Activated naive CD4-positive, alpha-beta T cell treated with anti-CD3 and anti-CD28 coated beads for 36 hours (primary cell): ENCODE data around the gene ANKMY1. TPM values are rescaled to one million over a fixed set of nuclear protein-coding genes. Genes with fewer than 3 reads are reported as not detected.

ENCODE experiments used
- CTCF ChIA-PET: fragments of 350-600 bp; sonication (Branson Sonifier 250); formaldehyde crosslinking; loops from one replicate; lab custom pipeline; 2021; ENCODE audit warnings: antibody characterized with exemption; lab: Charles Lee
- DNase-seq: peaks from one replicate; pipeline ENCODE4 v3.0.0-alpha.2; 2020
- H3K27ac Mint-ChIP-seq: one replicate; pipeline ENCODE4 v1.8.0; 2021; ENCODE audit warnings: mild to moderate bottlenecking, mixed read lengths
- H3K27me3 Mint-ChIP-seq: one replicate; pipeline ENCODE4 v1.8.0; 2021; ENCODE audit warnings: low read depth, mixed read lengths
- H3K36me3 Mint-ChIP-seq: one replicate; pipeline ENCODE4 v1.8.0; 2021; ENCODE audit warnings: low read depth, mixed read lengths
- H3K4me1 Mint-ChIP-seq: one replicate; pipeline ENCODE4 v1.8.0; 2021; ENCODE audit warnings: low read depth, mixed read lengths
- H3K4me3 Mint-ChIP-seq: one replicate; pipeline ENCODE4 v1.8.0; 2021; ENCODE audit warnings: mild to moderate bottlenecking, moderate library complexity, mixed read lengths
- H3K9me3 Mint-ChIP-seq: one replicate; pipeline ENCODE4 v1.8.0; 2021; ENCODE audit warnings: mixed read lengths
- intact Hi-C: fragments of 100-400 bp; cut with micrococcal nuclease; formaldehyde crosslinking; loops from one replicate; pipeline ENCODE4 v1.15.1; 2023
- total RNA-seq, 2 experiments: library from RNA; stranded (reverse); gene quantifications; one replicate each; pipeline ENCODE4 v1.2.3, GENCODE V29; 2021

The ANKMY1 gene
- total RNA-seq, 2 experiments from 2014 or later, result 17.0 to 17.4 TPM

DNA sequence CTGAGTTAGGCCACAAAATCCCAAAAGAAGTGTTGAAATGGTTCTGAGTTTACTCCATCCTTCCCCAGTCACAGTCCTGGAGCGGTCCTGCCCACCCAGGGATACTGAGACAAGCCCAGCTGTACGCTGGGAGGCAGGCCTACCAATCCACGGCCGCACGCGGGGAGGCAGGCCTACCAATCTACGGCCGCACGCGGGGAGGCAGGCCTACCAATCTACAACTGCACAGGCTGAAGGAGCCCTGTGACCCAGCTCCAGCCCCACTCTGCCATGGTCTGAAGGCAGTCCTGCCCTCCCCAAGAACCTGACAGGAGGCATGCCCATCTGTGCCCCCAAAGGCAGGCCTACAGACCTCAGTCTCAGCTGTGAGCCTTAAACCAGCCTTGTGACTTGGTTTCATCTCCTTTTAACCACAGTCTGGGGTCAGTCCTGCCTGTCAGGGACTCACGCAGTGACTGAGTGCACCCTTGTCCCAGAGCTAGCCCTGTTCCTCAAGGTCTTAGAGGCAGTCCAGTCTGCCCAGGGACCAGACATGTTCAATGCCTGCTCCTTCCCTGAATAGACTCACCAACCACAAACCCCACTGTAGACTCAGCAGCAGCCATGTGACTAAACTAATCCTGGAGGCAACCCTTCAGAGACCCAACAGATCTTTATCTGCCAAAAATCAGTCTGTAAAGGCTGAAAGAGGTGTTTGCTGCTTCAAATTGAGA is 85.6 kb downstream of the ANKMY1 start:
- CTCF ChIA-PET, result no interaction called here
- H3K27me3 Mint-ChIP-seq, result no peaks in the 10 kb centered on the region
- H3K9me3 Mint-ChIP-seq, result peaks cover 21% of the 10 kb centered on the region
- peaks cover 17% of the 10 kb centered on the region for H3K36me3 Mint-ChIP-seq
- H3K4me1 Mint-ChIP-seq, result no peaks in the 10 kb centered on the region
- intact Hi-C loops, result no loop called here
- no peak overlapping the region for H3K27ac Mint-ChIP-seq
- H3K4me3 Mint-ChIP-seq, result no peak overlapping the region
- no peak for DNase-seq

DNA sequence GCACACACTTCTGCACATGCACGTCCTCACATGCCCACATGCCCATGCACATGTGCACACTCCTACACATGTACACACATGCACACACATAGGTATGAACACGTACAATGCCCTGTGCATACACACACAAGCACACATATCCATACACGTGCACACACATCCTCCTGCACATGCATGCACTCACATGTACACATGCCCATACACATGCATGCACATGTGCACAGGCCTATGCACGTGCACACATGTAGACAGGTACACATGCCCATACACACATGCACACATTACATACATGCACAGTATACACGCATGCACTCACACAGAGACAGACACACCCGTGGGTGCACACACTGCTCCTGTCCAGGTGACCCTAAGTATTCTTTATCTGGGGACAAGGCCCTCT is 88.0 kb downstream of the ANKMY1 start:
- intact Hi-C loops, result no loop called here
- Mint-ChIP-seq H3K27ac (no peak overlapping the region), H3K9me3 (peaks cover 15% of the 10 kb centered on the region), H3K36me3 (peaks cover 10% of the 10 kb centered on the region), H3K4me3 (no peak overlapping the region), H3K4me1 (no peaks in the 10 kb centered on the region), H3K27me3 (no peaks in the 10 kb centered on the region)
- CTCF ChIA-PET, result no interaction called here
- no peak for DNase-seq

DNA sequence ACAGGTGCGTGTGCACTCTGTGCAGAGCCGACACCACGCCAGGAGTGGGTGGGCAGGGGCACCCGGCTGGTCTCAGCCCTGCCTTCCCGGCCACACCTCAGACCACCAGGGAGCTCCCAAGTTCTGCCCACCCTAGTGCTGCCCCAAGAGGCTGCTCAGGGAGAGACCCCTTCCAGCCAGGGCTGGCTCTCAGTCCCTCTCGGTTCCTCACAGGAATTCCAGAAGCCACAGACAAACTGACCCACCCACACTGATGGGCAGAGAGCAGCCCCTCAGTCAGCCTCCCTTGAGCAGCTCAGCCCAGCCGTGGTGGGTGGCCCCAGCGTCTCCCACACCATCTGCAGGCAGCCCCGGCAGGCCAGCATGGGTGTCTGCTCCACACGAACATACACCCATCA is 88.5 kb downstream of the ANKMY1 start:
- CTCF ChIA-PET, result no interaction called here
- Mint-ChIP-seq H3K27me3 (no peaks in the 10 kb centered on the region), H3K9me3 (peaks cover 12% of the 10 kb centered on the region), H3K4me1 (no peaks in the 10 kb centered on the region), H3K27ac (no peak overlapping the region), H3K36me3 (peaks cover 10% of the 10 kb centered on the region), H3K4me3 (no peak overlapping the region)
- intact Hi-C loops, result no loop called here
- DNase-seq, result no peak

DNA sequence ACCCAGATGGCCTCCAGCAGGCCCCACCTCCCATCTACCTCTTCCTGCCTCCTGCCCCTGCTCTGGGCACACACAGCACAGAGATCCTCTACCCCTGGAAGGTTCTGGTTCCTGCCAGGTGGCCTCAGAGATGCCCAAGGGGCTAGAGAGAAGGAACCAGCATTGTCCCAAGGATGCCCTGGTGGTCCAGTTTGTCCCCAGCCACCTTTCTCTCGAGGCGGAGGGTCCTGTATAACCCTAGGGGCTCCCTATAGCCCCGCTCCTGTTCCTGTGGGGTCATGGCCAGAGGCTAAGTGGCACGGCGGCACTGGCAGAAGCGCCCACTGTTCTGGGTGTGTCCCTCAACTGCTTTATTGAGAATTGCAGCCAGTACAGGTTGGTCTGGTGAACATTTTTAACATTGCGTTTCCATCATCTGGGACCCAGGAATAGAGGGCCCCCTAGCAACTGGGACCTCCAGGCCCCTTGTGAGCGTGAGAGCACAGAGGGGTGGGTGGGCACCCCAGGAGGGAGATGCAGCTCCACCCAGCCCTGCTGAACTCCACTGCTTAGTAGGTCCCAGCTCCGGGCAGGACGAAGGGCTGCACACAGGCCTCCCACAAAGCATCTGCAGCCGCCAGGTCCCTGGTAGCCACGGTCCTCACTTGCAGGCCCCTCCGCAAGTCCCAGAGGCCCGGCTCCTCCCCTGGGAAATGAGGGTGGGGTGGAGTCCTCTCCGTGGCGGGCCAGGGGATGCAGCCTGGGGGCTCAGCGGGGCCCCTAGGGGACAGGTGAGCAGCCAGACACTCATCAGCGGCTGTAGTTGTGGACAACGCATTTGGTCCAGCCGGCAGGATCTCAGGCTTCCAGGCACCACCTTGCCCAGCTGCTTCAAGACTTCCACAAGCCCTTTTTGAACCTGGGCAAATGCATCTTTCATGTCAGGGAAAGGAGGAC is 89.2 kb downstream of the ANKMY1 start:
- CTCF ChIA-PET, result no interaction called here
- intact Hi-C loops, result no loop called here
- Mint-ChIP-seq H3K27me3 (no peaks in the 10 kb centered on the region), H3K36me3 (peaks cover 7% of the 10 kb centered on the region), H3K27ac (no peak overlapping the region), H3K4me1 (no peaks in the 10 kb centered on the region), H3K9me3 (peaks cover 8% of the 10 kb centered on the region), H3K4me3 (no peak overlapping the region)
- DNase-seq, result peak; percentile 2

DNA sequence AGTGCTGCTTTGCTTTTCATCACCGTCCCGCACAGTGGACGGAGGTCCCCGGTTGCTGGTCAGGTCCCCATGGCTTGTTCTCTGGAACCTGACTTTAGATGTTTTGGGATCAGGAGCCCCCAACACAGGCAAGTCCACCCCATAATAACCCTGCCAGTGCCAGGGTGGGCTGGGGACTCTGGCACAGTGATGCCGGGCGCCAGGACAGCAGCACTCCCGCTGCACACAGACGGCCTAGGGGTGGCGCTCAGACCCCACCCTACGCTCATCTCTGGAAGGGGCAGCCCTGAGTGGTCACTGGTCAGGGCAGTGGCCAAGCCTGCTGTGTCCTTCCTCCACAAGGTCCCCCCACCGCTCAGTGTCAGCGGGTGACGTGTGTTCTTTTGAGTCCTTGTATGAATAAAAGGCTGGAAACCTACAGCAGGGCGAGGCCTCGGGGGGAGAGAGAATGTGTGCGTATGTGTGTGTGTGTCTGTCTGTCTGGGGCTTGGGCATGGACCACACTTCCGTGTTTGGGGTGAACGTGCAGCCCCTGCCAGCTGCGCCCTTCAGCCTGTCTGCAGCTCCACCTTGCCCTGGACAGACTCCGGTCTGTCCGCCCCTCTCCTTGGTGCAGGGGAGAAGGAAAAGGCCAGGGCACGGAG is 90.0 kb downstream of the ANKMY1 start:
- CTCF ChIA-PET, result no interaction called here
- H3K36me3 Mint-ChIP-seq, result peaks cover 5% of the 10 kb centered on the region
- H3K4me1 Mint-ChIP-seq, result no peaks in the 10 kb centered on the region
- peak; percentile 3 for DNase-seq
- H3K9me3 Mint-ChIP-seq, result peaks cover 2% of the 10 kb centered on the region
- intact Hi-C loops, result no loop called here
- no peaks in the 10 kb centered on the region for H3K27me3 Mint-ChIP-seq
- H3K4me3 Mint-ChIP-seq, result no peak overlapping the region
- no peak overlapping the region for H3K27ac Mint-ChIP-seq

DNA sequence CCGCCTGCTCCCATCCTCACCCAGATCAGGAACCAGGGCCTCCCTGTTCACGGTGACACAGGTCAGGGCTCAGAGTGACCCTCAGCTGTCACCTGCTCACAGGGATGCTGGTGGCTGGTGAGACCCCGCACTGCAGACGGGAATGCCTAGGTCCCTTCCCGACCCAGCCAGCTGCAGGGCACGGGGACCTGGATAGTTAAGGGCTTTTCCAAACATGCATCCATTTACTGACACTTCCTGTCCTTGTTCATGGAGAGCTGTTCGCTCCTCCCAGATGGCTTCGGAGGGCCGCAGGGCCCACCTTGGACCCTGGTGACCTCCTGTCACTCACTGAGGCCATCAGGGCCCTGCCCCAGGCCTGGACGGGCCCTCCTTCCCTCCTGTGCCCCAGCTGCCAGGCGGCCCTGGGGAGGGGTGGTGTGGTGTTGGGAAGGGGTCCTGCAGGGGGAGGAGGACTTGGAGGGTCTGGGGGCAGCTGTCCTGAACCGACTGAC is 90.6 kb downstream of the ANKMY1 start:
- Mint-ChIP-seq H3K4me1 (no peaks in the 10 kb centered on the region), H3K9me3 (no peaks in the 10 kb centered on the region), H3K27me3 (no peaks in the 10 kb centered on the region), H3K4me3 (no peak overlapping the region), H3K27ac (no peak overlapping the region), H3K36me3 (peaks cover 3% of the 10 kb centered on the region)
- CTCF ChIA-PET, result no interaction called here
- peak; percentile 0 for DNase-seq
- intact Hi-C loops, result no loop called here

DNA sequence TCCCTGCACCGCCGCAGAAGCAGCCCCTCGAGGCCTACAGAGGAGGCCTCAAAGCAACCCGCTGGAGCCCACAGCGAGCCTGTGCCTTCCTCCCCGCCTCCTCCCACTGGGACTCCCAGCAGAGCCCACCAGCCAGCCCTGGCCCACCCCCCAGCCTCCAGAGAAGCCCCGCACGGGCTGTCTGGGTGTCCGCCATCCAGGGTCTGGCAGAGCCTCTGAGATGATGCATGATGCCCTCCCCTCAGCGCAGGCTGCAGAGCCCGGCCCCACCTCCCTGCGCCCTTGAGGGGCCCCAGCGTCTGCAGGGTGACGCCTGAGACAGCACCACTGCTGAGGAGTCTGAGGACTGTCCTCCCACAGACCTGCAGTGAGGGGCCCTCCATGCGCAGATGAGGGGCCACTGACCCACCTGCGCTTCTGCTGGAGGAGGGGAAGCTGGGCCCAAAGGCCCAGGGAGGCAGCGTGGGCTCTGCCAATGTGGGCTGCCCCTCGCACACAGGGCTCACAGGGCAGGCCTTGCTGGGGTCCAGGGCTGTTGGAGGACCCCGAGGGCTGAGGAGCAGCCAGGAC is 91.1 kb downstream of the ANKMY1 start:
- CTCF ChIA-PET, result no interaction called here
- H3K4me3 Mint-ChIP-seq, result no peak overlapping the region
- intact Hi-C loops, result no loop called here
- no peaks in the 10 kb centered on the region for H3K9me3 Mint-ChIP-seq
- DNase-seq, result peak; percentile 3
- H3K36me3 Mint-ChIP-seq, result no peaks in the 10 kb centered on the region
- H3K27ac Mint-ChIP-seq, result no peak overlapping the region
- no peaks in the 10 kb centered on the region for H3K27me3 Mint-ChIP-seq
- H3K4me1 Mint-ChIP-seq, result no peaks in the 10 kb centered on the region

DNA sequence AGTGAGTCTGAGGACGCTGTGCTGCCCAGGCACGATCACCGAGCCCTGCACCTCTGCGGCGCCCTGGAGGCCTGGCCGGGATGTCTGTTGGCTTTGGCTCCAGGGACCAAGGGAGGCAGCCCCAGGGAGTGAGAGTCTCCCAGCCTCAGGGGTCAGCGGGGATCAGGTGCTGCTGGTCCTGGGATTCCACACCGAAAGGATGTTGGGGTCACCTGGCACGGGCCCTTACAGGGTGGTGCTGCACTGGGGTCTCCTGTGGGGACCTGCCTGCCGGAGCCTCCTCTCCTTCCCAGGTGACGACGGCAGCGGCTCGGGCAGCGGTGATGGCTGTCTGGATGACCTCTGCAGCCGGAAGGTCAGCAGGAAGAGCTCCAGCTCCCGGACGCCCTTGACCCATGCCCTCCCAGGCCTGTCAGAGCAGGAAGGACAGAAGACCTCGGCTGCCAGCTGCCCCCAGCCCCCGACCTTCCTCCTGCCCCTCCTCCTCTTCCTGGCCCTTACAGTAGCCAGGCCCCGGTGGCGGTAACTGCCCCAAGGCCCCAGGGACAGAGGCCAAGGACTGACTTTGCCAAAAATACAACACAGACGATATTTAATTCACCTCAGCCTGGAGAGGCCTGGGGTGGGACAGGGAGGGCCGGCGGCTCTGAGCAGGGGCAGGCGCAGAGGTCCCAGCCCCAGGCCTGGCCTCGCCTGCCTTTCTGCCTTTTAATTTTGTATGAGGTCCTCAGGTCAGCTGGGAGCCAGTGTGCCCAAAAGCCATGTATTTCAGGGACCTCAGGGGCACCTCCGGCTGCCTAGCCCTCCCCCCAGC is 91.8 kb downstream of the ANKMY1 start:
- H3K4me1 Mint-ChIP-seq, result no peaks in the 10 kb centered on the region
- DNase-seq, result peak; percentile 3
- intact Hi-C loops, result no loop called here

DNA sequence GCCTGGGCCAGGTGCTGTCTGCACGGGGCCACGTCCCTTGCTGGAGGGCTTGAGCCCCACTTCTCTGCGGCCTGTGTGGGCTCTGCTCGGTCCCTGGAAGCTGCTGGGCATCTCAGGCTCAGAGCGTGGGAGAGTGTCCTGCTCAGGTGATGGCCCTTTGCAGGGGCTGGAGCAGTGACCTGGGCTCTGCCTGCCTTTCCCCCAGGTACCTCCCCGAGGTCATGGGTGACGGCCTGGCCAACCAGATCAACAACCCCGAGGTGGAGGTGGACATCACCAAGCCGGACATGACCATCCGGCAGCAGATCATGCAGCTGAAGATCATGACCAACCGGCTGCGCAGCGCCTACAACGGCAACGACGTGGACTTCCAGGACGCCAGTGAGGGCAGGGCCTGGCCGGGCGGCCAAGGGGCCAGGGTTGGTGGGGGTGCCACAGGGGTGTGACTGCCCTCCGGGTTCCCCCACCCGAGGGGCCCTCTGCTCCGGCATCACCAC is 92.5 kb downstream of the ANKMY1 start:
- Mint-ChIP-seq H3K4me3 (no peak overlapping the region), H3K27ac (no peak overlapping the region), H3K36me3 (no peaks in the 10 kb centered on the region), H3K27me3 (no peaks in the 10 kb centered on the region), H3K9me3 (no peaks in the 10 kb centered on the region), H3K4me1 (no peaks in the 10 kb centered on the region)
- CTCF ChIA-PET, result no interaction called here
- peak; percentile 3 for DNase-seq
- intact Hi-C loops, result no loop called here

More for the DNA sequence above, 91.8 kb downstream of the ANKMY1 start:
- CTCF ChIA-PET, result no interaction called here
- no peak overlapping the region for H3K4me3 Mint-ChIP-seq
- H3K27ac Mint-ChIP-seq, result no peak overlapping the region
- H3K36me3 Mint-ChIP-seq, result no peaks in the 10 kb centered on the region
- H3K9me3 Mint-ChIP-seq, result no peaks in the 10 kb centered on the region
- no peaks in the 10 kb centered on the region for H3K27me3 Mint-ChIP-seq

DNA sequence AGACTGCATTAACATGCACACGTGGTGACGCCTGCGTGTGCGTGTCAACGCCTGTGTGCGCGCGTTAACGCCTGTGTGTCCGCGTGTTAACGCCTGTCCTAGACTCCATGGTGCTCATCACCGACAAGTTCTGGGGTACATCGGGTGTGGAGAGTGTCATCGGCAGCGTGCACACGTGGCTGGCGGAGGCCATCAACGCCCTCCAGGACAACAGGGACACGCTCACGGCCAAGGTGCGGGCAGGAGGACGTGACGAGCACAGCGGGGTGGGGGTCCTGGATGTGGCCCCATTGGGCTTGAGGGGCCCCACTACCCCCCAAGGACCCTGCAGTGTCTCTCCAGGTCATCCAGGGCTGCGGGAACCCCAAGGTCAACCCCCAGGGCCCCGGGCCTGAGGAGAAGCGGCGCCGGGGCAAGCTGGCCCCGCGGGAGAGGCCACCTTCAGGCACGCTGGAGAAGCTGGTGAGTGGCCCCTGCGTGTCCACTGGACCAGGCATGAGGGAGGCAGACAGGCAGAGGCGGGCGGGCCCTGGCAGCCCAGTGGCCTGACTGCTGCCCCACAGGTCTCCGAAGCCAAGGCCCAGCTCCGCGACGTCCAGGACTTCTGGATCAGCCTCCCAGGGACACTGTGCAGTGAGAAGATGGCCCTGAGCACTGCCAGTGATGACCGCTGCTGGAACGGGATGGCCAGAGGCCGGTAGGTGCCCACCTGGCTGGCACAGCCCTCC is 93.1 kb downstream of the ANKMY1 start:
- Mint-ChIP-seq H3K27me3 (no peaks in the 10 kb centered on the region), H3K4me1 (no peaks in the 10 kb centered on the region), H3K27ac (no peak overlapping the region), H3K9me3 (no peaks in the 10 kb centered on the region), H3K4me3 (no peak overlapping the region), H3K36me3 (no peaks in the 10 kb centered on the region)
- intact Hi-C loops, result no loop called here
- DNase-seq, result peak; percentile 1
- CTCF ChIA-PET, result no interaction called here

DNA sequence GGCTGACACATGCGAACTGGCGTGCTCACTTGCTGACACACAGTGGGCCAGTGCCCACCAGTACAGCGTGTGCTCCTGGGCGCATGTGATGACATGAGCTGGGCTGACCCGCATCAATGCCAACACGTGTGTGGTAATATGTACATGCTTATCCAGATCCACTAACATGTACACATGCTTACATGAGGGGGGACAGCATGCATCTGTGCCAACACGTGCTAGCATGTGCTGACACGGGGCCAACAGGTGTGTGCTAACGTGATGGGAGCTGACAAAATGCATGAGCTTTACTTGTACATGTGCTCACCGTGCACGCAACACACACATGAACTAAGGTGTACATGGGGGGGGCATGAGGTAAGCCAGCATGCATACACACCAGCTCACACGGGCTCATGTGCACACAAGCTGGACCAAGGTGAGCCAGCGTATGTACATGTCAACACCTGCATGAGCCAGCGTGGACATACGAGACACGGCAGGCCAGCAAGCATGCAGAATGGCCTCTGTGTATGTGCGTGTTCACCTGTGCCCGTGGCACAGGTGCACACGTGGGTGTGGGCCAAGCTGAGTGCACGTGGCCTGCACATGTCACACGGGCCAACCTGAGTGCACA is 93.8 kb downstream of the ANKMY1 start:
- DNase-seq, result peak; percentile 3
- Mint-ChIP-seq H3K27me3 (no peaks in the 10 kb centered on the region), H3K27ac (no peak overlapping the region), H3K4me1 (no peaks in the 10 kb centered on the region), H3K9me3 (no peaks in the 10 kb centered on the region), H3K4me3 (no peak overlapping the region), H3K36me3 (no peaks in the 10 kb centered on the region)
- intact Hi-C loops, result no loop called here
- CTCF ChIA-PET, result no interaction called here
